Epithelial cell of proximal tubule (primary cell): Measurements from ENCODE around the gene IL24. TPM values are rescaled to one million over a fixed set of nuclear protein-coding genes. Genes with fewer than 3 reads are reported as not detected.
A peak's percentile ranks its signal among the peaks of the same experiment; 100 is the strongest.

Experiments used
- DNase-seq: peaks from one replicate; pipeline ENCODE4 v3.0.0-alpha.2; 2011; ENCODE audit warnings: low read depth
- H3K4me3 ChIP-seq: 2 replicates; pipeline ENCODE4 v1.5.1; 2011; ENCODE audit warnings: low read depth, mild to moderate bottlenecking, low read length
- total RNA-seq: library from RNA; depleted of rRNA; stranded (reverse); fragments of >200 nt; gene quantifications from 2 replicates; pipeline ENCODE4 v1.2.3, GENCODE V29; 2015
- TF ChIP-seq, protein P1 (sequence below): conservative IDR thresholded peaks from 2 replicates; pipeline ENCODE4 v1.5.1; 2012; ENCODE audit warnings: low read depth, mild to moderate bottlenecking, low read length

The IL24 gene
- total RNA-seq, 1 donor from 2014 or later = 1.1 TPM

DNA sequence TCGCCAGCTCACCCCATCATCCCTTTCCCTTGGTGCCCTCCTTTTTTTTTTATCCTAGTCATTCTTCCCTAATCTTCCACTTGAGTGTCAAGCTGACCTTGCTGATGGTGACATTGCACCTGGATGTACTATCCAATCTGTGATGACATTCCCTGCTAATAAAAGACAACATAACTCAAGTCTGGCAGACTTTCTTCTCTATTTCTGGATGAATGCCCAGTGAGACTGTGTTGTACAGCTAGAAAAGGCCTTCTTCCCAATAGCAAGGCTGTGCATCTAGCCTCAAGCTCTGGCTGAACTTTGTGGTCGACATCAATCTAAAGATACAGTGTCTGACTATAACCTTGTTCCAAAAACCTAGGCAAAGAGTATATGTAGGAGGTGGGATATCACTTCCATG is 6.4 kb downstream of the IL24 start:
- H3K4me3 ChIP-seq = no peak overlapping the region
- DNase-seq = no peak
- TF ChIP-seq, protein P1, sequence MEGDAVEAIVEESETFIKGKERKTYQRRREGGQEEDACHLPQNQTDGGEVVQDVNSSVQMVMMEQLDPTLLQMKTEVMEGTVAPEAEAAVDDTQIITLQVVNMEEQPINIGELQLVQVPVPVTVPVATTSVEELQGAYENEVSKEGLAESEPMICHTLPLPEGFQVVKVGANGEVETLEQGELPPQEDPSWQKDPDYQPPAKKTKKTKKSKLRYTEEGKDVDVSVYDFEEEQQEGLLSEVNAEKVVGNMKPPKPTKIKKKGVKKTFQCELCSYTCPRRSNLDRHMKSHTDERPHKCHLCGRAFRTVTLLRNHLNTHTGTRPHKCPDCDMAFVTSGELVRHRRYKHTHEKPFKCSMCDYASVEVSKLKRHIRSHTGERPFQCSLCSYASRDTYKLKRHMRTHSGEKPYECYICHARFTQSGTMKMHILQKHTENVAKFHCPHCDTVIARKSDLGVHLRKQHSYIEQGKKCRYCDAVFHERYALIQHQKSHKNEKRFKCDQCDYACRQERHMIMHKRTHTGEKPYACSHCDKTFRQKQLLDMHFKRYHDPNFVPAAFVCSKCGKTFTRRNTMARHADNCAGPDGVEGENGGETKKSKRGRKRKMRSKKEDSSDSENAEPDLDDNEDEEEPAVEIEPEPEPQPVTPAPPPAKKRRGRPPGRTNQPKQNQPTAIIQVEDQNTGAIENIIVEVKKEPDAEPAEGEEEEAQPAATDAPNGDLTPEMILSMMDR = no peak

DNA sequence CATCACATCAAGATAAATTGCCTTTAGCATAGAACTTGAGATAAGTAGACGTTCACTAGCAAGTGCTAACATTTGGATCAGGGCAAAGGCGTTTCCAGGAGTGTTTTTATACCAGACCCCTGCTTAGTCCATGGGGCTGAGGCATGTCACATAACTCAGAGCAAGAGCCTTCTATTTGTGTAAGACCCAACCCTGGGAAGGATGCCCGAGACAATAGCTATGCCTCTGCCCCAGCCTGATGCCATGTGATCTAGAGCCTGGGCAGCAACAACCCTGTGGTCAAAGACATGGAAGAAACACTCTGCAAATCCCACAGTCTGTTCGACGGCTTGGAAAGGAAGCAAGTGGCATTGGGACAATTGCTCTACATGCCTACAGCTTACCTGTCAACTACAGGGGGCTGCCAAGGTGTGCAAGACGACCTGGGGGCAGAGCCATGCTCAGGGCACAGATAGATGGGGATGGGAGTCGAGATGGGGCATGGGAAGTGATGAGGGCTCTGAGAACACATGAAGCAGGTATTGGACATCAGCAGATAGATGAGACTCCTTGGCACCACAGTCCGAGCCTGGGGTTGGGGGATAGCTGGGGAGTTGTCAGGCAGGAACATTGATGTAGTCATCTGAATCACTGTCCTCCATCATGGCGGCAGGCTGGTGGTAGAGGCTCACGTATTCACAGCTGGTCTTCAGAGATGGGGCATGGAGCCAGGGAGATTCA is 7.3 kb downstream of the IL24 start:
- TF ChIP-seq, protein P1 = no peak
- DNase-seq = no peak
- H3K4me3 ChIP-seq = no peak overlapping the region

- TF ChIP-seq, protein P1 = no peak
- H3K4me3 ChIP-seq = no peak overlapping the region
- DNase-seq = no peak
Measured at GRCh38 chr1:206905295-206906164, 8.3 kb downstream of the IL24 start.

GRCh38 chr1:206907304-206907991 is 10.2 kb downstream of the IL24 start:
- no peak overlapping the region for H3K4me3 ChIP-seq
- DNase-seq = no peak
- TF ChIP-seq, protein P1 = peak; percentile 44

DNA sequence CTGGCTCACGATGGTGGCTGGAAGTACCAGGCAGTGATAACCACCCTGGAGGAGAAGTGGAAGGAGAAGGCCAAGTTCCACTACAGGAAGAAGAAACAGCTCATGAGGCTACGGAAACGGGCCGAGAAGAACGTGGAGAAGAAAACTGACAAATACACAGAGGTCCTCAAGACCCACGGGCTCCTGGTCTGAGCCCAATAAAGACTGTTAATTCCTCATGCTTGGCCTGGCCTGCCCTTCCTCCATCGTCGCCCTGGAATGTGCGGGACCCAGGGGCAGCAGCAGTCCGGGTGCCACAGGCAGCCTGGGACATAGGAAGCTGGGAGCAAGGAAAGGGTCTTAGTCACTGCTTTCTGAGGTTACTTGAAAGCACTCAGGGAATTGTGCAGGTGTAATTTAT is 10.8 kb downstream of the IL24 start:
- H3K4me3 ChIP-seq = no peak overlapping the region

GRCh38 chr1:206909161-206909882 is 12.1 kb downstream of the IL24 start:
- TF ChIP-seq, protein P1 = no peak
- peak overlapping the region; percentile 55 for H3K4me3 ChIP-seq
- DNase-seq = no peak

More for the DNA sequence above, 10.8 kb downstream of the IL24 start:
- TF ChIP-seq, protein P1 = no peak
- no peak for DNase-seq
